Muscle layer of colon (tissue), 2 donors: Measurements from ENCODE around the gene GUCA1A.

ENCODE experiments used
- H3K27ac ChIP-seq: one replicate; pipeline ENCODE4 v1.7.0; 2013; ENCODE audit warnings: low read depth, mild to moderate bottlenecking, low read length, moderate library complexity
- H3K27me3 ChIP-seq, 2 donors: one replicate each; pipeline ENCODE4 v1.7.0; 2013; ENCODE audit warnings: low read length in 2 of 2, mild to moderate bottlenecking in 2 of 2; ENCODE audit not compliant: insufficient read depth in 2 of 2, control insufficient read depth in 1 of 2
- H3K36me3 ChIP-seq: one replicate; pipeline ENCODE4 v1.7.0; 2013; ENCODE audit warnings: mild to moderate bottlenecking, low read length; ENCODE audit not compliant: insufficient read depth
- H3K4me1 ChIP-seq: one replicate; pipeline ENCODE4 v1.7.0; 2013; ENCODE audit warnings: mild to moderate bottlenecking, low read length; ENCODE audit not compliant: insufficient read depth
- H3K4me3 ChIP-seq, 2 donors: one replicate each; pipeline ENCODE4 v1.7.0; 2013; ENCODE audit warnings: low read length in 2 of 2, low read depth in 1 of 2, mild to moderate bottlenecking in 1 of 2, moderate library complexity in 1 of 2
- H3K9ac ChIP-seq: one replicate; pipeline ENCODE4 v1.7.0; 2013; ENCODE audit warnings: low read length
- H3K9me3 ChIP-seq: one replicate; pipeline ENCODE4 v1.7.0; 2013; ENCODE audit warnings: mild to moderate bottlenecking, low read length
- donor health status: abdominal sarcoma.
- donor health status: Adenocarcinoma of cecum.

The GUCA1A gene

DNA sequence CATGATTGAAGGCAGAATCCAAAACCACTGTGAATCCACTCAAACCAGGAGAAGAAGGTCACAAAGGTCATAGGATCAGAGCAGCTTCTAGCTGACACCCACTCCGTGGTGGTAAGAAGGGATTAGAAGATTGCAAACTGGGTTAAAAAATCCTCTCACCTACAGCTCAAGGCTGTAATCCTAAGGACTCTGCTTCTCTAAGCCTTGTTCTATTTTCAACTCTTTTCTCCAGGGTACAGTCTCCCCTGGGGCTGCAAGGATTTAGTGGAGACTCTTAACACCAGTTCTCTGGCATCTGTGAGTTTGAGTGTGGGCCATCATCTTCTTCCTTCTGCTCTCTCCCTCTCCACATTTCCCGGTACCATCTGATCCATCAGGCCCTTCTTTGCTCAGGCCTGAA, at the start of gene GUCA1A:
Gene GUCA1A, plus strand, starts transcription at position 264 of the 400 bp plus-strand sequence. CDS start 250 bp downstream, outside the sequence.
- H3K9ac ChIP-seq = no peak within 1 kb of the TSS
- H3K4me1 ChIP-seq = no peaks in the 10 kb centered on the region

DNA sequence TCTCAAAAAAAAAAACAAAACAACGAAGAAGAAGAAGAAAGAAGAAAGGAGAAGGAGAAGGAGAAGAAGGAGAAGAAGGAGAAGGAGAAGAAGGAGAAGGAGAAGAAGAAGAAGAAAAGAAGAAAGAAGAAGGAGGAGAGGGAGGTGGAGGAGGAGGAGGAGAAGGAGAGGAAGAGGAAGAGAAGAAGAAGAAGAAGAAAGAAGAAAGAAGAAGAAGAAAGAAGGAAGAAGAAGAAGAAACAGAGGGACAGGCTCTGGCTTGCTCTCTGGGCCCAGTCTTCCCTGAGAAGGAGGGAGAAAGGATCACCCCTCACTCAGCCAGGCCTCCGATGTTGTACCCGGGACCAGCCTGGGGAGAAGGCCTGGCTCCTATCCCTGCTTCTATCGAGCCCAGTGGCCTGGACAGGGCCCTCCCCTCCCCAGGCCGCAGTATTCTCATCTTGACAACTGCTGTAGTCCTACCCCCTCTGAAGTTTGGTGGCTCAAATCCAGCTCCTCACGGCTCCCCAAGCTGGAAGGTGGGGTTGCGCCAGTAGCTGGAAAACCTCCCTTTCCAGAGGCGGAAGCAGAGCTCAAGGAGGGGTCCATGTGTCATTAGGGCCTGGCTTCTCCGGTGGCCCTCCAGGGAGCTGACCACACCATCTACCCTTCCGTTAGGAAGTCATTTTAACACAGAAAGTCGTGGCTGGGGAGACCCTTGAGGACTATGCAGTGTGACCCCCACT, 49.6 kb upstream of the GUCA1A start:
- H3K27ac ChIP-seq = no peak overlapping the region
- no peaks in the 10 kb centered on the region for H3K27me3 ChIP-seq
- H3K9ac ChIP-seq = no peak overlapping the region
- H3K4me1 ChIP-seq = peaks cover 2% of the 10 kb centered on the region
- H3K36me3 ChIP-seq = no peaks in the 10 kb centered on the region
- no peaks in the 10 kb centered on the region for H3K9me3 ChIP-seq
- no peak overlapping the region for H3K4me3 ChIP-seq

More for the DNA sequence above, at the start of gene GUCA1A:
- no peak within 1 kb of the TSS for H3K4me3 ChIP-seq
- no peak within 1 kb of the TSS for H3K27ac ChIP-seq
- no peaks in the 10 kb centered on the region for H3K36me3 ChIP-seq
- no peaks in the 10 kb centered on the region for H3K9me3 ChIP-seq
- peaks cover 0 to 4% of the 10 kb centered on the region in 2 donors for H3K27me3 ChIP-seq

DNA sequence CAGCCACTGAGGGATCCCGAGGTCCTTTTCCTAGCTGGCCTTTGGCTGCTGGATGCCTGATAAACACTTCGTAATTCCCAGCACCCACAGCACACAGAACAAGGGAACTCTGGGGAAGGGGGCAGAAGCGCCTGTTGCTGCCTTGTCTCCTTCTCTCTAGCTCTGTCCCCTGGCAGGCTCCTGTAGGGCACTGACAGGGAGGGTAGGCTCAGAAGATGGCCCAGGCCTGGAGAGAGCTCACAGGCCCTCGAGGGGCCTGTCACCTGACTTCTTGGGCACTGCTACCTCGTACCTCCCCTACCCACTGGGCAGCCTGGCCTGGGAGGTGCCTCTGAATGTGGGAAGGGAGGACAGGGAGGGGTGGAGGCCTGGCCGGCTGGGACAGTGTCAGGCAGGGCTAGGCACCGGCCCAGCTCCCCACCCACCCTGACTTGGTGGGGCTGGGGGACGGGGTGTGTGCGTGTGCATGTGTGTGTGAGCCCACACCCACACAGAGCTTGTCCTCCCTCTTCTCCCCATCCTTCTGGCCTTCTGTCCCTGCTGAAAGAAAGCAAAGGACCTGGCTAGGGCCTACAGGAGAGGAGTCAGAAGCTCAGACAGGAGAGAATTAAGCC, 48.8 kb upstream of the GUCA1A start:
- no peak overlapping the region for H3K9ac ChIP-seq
- no peaks in the 10 kb centered on the region for H3K36me3 ChIP-seq
- H3K4me1 ChIP-seq = no peaks in the 10 kb centered on the region
- H3K27ac ChIP-seq = no peak overlapping the region
- no peak overlapping the region for H3K4me3 ChIP-seq
- no peaks in the 10 kb centered on the region for H3K9me3 ChIP-seq
- no peaks in the 10 kb centered on the region for H3K27me3 ChIP-seq

DNA sequence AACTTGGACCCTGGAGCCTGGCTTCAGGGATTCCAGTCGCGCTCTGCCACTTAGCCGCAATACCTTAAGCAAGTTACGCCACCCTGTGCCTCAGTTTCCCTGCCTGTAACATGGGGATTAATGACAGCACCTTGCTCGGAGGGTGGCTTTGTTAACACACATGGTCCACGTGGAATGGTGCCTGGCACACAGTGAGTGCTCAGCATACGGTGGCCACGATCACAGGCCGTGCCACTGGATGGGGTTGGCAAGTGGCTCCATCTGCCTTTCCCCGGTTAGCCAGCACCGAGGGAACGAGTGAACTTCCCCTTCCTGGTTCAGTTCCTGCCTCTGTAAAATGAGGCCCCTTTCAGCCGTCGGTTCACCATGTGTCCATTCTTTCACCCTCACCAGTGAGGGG, 47.9 kb upstream of the GUCA1A start:
- Histone ChIP-seq H3K27ac (no peak overlapping the region), H3K9ac (no peak overlapping the region), H3K4me1 (no peaks in the 10 kb centered on the region), H3K36me3 (no peaks in the 10 kb centered on the region), H3K27me3 (no peaks in the 10 kb centered on the region), H3K9me3 (no peaks in the 10 kb centered on the region), H3K4me3 (no peak overlapping the region)

DNA sequence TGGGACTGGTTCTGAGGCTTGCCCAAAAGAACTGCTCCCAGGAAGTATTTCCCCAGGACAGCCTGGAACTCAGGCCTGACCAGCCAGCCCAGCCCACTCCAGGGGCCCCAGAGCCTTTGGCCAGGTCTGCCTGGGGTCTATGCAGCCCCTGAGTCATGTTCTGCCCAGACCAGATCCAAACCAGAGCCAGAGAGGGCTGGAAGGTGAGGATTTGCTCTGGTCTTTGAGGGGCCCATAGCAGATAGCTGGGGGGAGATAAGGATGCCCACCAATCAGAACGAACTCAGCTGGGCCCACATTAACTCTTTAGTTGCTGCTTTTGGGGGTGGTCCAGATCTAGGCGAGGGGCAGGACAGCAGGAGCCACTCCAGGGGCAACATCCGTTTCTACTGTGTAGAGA, 47.5 kb upstream of the GUCA1A start:
- Histone ChIP-seq H3K36me3 (no peaks in the 10 kb centered on the region), H3K4me3 (no peak overlapping the region), H3K27me3 (no peaks in the 10 kb centered on the region), H3K9ac (no peak overlapping the region), H3K27ac (no peak overlapping the region), H3K9me3 (no peaks in the 10 kb centered on the region), H3K4me1 (no peaks in the 10 kb centered on the region)

DNA sequence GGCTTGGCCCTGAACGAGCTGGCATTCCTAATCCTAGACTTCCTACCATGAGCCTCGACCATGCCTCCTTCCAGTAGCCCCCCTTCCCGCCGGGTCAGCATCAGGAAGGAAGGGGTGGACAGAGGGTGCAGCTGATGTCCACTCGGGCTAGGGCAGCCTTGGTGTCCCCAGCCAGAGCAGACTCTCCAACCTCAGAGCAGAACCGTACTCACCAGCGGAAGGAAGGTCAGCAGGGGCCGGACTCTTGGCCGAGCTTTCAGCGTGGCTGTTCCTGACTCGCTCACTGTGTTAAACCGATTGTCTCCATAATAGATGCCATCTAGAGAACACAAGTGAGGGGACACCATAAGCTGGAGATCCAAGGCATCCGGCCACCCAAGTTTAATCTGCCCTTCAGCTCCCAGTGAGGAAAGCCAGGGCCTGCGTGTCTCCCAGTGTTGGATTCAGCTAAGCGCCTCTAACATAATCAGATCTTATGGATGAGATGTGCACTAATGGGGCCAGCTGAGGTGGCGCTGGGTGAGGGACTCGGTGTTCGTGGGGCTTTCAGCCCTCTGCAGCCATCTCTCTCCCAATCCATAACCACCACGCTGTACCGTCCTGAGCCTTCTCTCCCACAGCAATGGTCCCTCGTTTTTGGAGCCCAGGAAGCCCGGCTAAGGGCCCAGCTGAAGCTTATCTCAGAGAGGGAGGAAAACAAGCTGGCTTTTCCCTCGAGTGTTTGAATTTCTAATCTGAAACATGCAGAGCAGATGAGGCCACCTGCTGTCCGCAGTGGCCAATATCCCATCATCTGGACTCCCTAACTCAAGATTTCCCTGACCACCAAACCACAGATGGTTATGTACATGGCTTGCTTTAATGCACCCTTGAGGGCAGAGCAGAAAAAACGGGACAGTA, 44.5 kb upstream of the GUCA1A start:
- no peaks in the 10 kb centered on the region for H3K36me3 ChIP-seq
- H3K27ac ChIP-seq = no peak overlapping the region
- no peaks in the 10 kb centered on the region for H3K27me3 ChIP-seq
- no peaks in the 10 kb centered on the region for H3K4me1 ChIP-seq
- H3K9ac ChIP-seq = no peak overlapping the region
- H3K4me3 ChIP-seq = no peak overlapping the region
- no peaks in the 10 kb centered on the region for H3K9me3 ChIP-seq

DNA sequence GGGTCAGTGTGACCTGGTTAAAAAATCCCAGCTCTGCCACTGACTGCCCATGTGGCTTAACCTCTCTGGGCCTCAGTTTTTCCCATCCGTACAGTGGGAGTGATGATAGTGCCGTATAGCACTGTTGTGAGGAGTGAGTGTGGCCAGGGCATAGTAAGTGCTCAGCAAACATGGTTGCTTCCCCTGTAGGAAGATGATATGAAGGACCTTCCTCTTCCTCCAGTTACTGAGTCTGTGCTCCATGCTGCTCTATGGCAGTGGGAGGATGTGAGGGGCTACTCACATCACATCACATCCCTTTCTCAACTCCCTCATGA, 43.8 kb upstream of the GUCA1A start:
- no peaks in the 10 kb centered on the region for H3K4me1 ChIP-seq
- H3K27ac ChIP-seq = no peak overlapping the region
- no peak overlapping the region for H3K4me3 ChIP-seq
- no peak overlapping the region for H3K9ac ChIP-seq
- no peaks in the 10 kb centered on the region for H3K9me3 ChIP-seq
- no peaks in the 10 kb centered on the region for H3K36me3 ChIP-seq
- no peaks in the 10 kb centered on the region for H3K27me3 ChIP-seq

DNA sequence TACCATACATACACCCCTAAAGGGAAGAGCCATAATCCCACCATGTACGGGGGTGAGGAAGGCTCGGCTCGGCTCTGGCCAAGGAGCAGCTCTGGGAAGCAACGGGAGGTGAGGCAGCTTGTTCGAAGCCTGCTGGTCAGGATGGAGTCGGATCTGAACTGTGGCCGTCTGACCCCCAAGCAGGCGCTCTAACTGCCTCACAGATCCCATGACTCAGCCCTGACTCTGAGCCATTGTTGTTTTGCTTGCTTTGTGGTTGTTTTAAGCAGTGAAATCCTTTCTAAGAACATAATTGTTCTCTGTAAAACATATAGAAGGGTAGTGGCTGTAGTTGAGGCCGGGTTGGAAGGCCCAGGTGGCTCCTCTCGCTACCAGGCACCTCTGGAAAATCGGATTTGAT, 41.6 kb upstream of the GUCA1A start:
- Histone ChIP-seq H3K27ac (no peak overlapping the region), H3K27me3 (no peaks in the 10 kb centered on the region), H3K4me3 (no peak overlapping the region), H3K9me3 (no peaks in the 10 kb centered on the region), H3K9ac (no peak overlapping the region), H3K4me1 (no peaks in the 10 kb centered on the region), H3K36me3 (no peaks in the 10 kb centered on the region)

DNA sequence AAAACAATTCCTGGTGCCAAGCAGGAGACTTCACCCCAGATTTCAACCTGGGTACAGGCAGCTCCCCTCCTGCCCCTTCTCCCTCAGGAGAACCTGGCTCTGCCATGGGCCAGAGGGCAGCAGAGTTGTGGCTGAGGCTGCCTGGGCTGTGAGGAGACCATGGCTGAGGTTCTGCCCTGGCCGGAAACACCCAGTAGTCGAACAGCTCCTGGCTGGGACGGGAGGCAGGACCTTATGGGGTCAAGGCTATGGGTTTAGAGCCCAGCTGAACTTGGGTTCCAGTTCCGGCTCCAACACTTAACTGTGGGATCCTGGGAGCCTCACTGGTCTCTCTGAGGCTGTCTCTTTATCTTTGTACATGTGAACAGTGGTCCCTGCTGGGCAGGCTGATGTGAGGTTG, 39.2 kb upstream of the GUCA1A start:
- Histone ChIP-seq H3K27me3 (no peaks in the 10 kb centered on the region), H3K9ac (no peak overlapping the region), H3K27ac (no peak overlapping the region), H3K36me3 (no peaks in the 10 kb centered on the region), H3K4me1 (no peaks in the 10 kb centered on the region), H3K4me3 (no peak overlapping the region), H3K9me3 (no peaks in the 10 kb centered on the region)

DNA sequence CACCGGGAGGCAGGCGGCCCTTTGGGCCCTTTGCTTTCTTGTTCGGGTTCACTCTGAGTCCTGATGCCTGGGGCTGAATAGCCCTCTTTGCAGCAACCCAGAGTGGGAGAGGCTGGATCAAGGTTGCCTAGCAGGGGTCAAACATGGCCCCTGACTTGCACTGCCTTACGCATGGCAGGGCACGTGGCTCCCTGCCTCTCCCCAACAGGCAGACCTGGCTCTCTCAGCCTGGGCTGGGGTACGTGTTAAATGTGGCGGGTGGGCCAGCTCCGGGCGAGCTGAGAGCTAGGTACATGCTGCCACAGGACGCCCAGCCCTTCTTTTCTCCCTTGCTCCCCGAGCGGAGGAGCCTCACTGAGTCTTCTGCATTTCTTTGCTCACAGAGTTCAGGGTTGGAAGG, 38.0 kb upstream of the GUCA1A start:
- no peak overlapping the region for H3K9ac ChIP-seq
- no peaks in the 10 kb centered on the region for H3K27me3 ChIP-seq
- no peaks in the 10 kb centered on the region for H3K36me3 ChIP-seq
- no peaks in the 10 kb centered on the region for H3K9me3 ChIP-seq
- H3K27ac ChIP-seq = no peak overlapping the region
- H3K4me3 ChIP-seq = no peak overlapping the region
- no peaks in the 10 kb centered on the region for H3K4me1 ChIP-seq

DNA sequence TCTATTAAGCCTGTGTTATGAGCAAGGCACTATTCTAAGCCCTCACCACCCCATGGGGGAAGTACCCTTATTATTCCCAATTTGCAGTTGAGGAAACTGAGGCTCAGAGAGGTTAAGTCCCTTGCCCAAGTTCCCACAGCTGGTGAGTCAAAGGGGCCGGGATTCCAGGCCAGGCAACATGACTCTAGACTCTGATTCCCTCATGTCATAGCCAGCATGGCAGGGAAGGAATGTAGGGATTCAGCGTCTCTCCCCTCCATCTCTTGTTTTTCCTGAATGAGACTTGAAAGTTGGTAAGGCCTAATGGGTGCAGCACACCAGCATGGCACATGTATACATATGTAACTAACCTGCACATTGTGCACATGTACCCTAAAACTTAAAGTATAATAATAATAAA, 37.4 kb upstream of the GUCA1A start:
- Histone ChIP-seq H3K27ac (no peak overlapping the region), H3K27me3 (peaks cover 1 to 3% of the 10 kb centered on the region in 2 donors), H3K4me3 (no peak overlapping the region), H3K9me3 (no peaks in the 10 kb centered on the region), H3K4me1 (no peaks in the 10 kb centered on the region), H3K36me3 (no peaks in the 10 kb centered on the region), H3K9ac (no peak overlapping the region)
